ENCODE results near the gene RTN4.
A peak's percentile ranks its signal among the peaks of the same experiment; 100 is the strongest.

The RTN4 gene

GRCh38 chr2:55017428-55017827 is 32.8 kb downstream of the RTN4 start:
- Mint-ChIP-seq H3K4me3 (no peak overlapping the region), H3K4me1 (ENCODE audit: low read depth) (peaks cover 54% of the 10 kb centered on the region), H3K36me3 (ENCODE audit: low read depth) (no peaks in the 10 kb centered on the region), H3K9me3 (no peaks in the 10 kb centered on the region), H3K27me3 (no peaks in the 10 kb centered on the region), H3K27ac (no peak overlapping the region)
- intact Hi-C loops (cut with micrococcal nuclease), result loop anchor here (10.0 kb wide), 1 partner anchor 293 kb away; the partner anchor contains the start of gene EML6

DNA sequence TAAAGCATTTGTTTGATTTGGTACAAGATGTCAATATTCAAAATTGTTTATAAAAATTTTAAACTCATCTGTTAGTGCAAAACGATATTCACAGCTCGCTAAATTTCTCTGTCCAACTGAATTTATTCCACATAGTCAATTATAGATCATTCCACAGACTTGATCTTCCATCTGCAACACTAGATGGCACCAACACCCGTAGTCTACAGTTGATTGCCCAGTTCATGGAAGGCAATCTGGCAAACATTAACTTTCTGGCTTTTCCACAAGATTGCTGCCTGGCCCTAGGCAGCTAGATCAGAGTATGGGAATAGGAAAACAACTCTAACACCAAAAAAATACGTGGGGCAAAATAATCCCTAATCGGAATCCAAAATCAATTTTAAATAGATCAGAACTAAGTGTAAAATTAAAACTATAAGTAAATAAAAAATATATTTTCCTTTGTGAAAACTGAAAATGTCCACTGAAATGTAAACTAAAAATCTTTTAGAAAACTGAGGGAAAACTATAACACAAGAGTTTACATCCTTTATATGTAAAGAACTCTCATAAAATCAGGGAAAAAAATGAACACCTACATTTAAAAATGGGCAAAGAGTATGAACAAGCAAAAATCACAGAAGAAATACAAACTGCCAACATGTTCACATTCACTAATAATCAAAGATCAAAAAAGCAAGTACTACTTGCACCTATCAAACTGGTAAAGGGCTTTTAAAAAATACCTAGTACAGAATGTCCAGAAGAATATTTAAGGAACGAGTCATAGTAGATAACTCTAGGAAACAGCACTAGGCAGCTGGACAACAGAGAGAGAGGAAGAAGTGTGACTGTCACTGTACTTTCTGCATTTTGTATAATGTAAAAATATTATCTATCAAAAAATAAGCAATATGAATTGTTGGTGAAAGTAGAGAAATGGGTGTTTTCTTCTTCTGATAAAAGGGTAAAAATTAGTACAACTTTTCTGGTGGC is 35.0 kb downstream of the RTN4 start:
- intact Hi-C loops (cut with micrococcal nuclease), result loop anchor here (1.0 to 10.0 kb wide), 2 partner anchors 153 to 290 kb away; partner anchors contain the start of gene EML6
- Mint-ChIP-seq H3K9me3 (no peaks in the 10 kb centered on the region), H3K4me1 (ENCODE audit: low read depth) (peaks cover 60% of the 10 kb centered on the region), H3K4me3 (no peak overlapping the region), H3K27ac (no peak overlapping the region), H3K27me3 (no peaks in the 10 kb centered on the region), H3K36me3 (ENCODE audit: low read depth) (no peaks in the 10 kb centered on the region)

DNA sequence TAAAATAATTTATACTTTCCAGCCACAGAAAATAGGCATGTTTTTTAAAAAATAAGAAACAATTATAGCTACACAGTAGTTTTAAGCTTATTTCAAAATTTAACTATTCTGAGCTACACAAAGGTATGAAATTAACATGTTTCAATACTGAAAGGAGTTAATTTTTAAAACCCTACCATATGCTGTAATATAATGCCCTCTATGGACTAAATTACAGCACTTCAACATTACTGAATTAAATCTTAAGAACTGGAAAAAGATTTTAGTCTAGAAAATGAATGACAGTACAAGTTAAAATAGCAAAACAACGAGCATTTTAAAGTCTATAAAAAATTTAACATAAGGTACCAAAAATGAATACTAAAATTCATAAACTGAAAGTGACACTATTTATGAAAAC is 36.3 kb downstream of the RTN4 start:
- Mint-ChIP-seq H3K4me1 (ENCODE audit: low read depth) (peaks cover 58% of the 10 kb centered on the region), H3K36me3 (ENCODE audit: low read depth) (no peaks in the 10 kb centered on the region), H3K9me3 (no peaks in the 10 kb centered on the region), H3K4me3 (no peak overlapping the region), H3K27ac (no peak overlapping the region), H3K27me3 (no peaks in the 10 kb centered on the region)
- intact Hi-C loops (cut with micrococcal nuclease), result loop anchor here (10.0 kb wide), 1 partner anchor 289 kb away; the partner anchor contains the start of gene EML6

DNA sequence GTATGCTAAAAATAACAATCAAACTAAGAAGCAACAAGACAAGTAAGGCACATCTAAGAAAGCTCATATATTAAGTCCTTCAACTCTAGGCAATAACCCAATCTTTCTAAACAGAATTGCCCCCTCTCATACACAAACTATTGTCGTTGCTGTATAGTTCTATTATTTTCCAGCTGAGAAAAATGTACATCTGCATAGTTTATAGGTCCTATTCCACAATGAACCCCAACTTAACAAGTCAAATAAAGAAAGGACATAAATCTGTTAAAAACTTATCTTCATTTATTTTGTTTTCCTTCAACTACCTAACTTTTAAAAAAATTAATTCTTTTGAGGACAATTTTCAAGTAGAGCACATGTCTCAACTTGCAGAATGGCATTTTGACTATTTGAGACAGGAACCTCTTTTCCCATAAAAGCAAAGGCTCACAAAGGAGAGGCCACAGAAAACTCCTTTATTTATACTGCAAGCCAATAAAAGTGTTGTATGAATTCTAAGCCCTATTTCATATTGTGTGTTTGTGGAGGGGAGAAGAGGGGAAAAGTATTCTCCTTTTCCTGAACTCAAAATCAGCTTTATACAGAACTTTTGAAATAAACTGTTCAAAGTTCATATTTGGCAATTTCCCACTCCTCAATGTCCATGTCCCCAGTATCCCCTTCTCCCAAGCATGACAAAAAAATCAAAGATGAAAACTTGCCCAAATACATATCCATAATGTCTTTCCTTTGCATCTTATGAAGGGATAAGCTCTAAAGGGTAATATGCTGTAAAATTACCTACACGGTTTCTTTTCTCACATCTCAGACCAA is 37.4 kb downstream of the RTN4 start:
- Mint-ChIP-seq H3K4me3 (no peak overlapping the region), H3K36me3 (ENCODE audit: low read depth) (no peaks in the 10 kb centered on the region), H3K27ac (peak overlapping the region; percentile 86), H3K9me3 (no peaks in the 10 kb centered on the region), H3K27me3 (no peaks in the 10 kb centered on the region), H3K4me1 (ENCODE audit: low read depth) (peaks cover 49% of the 10 kb centered on the region)
- intact Hi-C loops (cut with micrococcal nuclease), result loop anchor here (10.0 kb wide), 1 partner anchor 288 kb away; the partner anchor contains the start of gene EML6

GRCh38 chr2:55011831-55012671 is 38.2 kb downstream of the RTN4 start:
- intact Hi-C loops (cut with micrococcal nuclease), result loop anchor here (10.0 kb wide), 1 partner anchor 287 kb away; the partner anchor contains the start of gene EML6
- H3K36me3 Mint-ChIP-seq (ENCODE audit: low read depth), result no peaks in the 10 kb centered on the region
- no peaks in the 10 kb centered on the region for H3K27me3 Mint-ChIP-seq
- H3K4me3 Mint-ChIP-seq, result no peak overlapping the region
- H3K27ac Mint-ChIP-seq, result peak overlapping the region; percentile 86
- peaks cover 57% of the 10 kb centered on the region for H3K4me1 Mint-ChIP-seq (ENCODE audit: low read depth)
- no peaks in the 10 kb centered on the region for H3K9me3 Mint-ChIP-seq

- Mint-ChIP-seq H3K36me3 (ENCODE audit: low read depth) (no peaks in the 10 kb centered on the region), H3K9me3 (no peaks in the 10 kb centered on the region), H3K27me3 (no peaks in the 10 kb centered on the region), H3K27ac (peak overlapping the region; percentile 86), H3K4me3 (no peak overlapping the region), H3K4me1 (ENCODE audit: low read depth) (peaks cover 69% of the 10 kb centered on the region)
- intact Hi-C loops (cut with micrococcal nuclease), result loop anchor here (10.0 kb wide), 1 partner anchor 286 kb away; the partner anchor contains the start of gene EML6
Observed at GRCh38 chr2:55010915-55011314, 39.3 kb downstream of the RTN4 start.

DNA sequence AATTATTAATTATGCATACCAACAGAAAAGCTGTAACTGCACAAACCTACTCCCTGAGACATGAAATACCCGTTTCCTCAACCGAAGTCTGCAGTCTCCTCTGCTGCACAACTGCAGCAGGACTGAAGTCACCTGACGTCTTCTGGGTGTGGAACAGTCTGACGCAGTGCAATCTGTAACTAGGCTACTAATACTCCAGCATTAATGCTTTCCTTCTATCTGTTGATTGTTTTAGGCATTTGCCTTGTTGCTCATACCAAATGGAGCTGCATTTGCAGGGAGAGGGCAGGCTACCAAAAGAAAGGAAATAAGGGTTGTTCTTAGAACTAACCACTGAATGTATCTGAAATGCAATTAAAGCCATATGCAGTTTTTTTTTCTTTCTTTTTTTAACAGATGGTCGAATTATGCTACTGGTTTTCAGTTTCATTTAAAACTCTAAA is 40.1 kb downstream of the RTN4 start:
- peaks cover 67% of the 10 kb centered on the region for H3K4me1 Mint-ChIP-seq (ENCODE audit: low read depth)
- H3K36me3 Mint-ChIP-seq (ENCODE audit: low read depth), result no peaks in the 10 kb centered on the region
- H3K9me3 Mint-ChIP-seq, result no peaks in the 10 kb centered on the region
- H3K4me3 Mint-ChIP-seq, result peak overlapping the region; percentile 78
- no peaks in the 10 kb centered on the region for H3K27me3 Mint-ChIP-seq
- intact Hi-C loops (cut with micrococcal nuclease), result loop anchor here (10.0 kb wide), 1 partner anchor 285 kb away; the partner anchor contains the start of gene EML6
- H3K27ac Mint-ChIP-seq, result peak overlapping the region; percentile 86

DNA sequence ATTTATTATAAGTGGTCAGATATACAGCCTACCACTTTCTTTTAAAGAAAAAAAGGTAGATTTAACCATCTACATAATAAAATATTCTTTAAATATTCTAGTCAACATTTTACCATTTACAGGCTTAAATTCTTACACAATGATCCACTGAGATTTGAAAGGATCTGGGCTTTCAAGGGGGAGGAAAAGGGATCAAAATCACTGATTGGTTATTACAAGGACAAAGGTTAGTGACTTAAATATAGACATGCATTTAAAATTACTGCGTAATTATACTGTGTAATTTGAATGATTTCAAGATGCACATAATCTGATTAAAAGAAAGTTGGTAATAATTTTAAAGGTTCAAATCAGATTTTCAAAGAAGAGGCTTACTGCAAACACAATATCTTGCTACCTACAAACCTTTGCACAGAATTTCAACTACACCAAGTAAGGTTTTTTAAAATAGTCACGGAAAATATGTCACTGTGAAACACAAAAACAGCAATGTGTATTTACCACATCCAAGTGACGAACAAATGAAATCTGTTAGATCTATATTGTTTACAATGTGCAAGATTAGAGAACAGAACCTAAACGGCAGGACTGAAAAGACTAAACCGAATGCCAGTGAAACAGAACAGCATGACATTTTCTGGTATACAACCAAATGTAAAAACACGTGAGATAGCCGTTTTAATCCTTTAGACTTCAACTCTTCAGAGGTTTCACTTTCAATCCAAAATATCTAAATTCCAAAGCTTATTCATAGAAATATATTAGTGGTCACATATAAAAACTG is 40.8 kb downstream of the RTN4 start:
- intact Hi-C loops (cut with micrococcal nuclease), result loop anchor here (10.0 kb wide), 1 partner anchor 285 kb away; the partner anchor contains the start of gene EML6

DNA sequence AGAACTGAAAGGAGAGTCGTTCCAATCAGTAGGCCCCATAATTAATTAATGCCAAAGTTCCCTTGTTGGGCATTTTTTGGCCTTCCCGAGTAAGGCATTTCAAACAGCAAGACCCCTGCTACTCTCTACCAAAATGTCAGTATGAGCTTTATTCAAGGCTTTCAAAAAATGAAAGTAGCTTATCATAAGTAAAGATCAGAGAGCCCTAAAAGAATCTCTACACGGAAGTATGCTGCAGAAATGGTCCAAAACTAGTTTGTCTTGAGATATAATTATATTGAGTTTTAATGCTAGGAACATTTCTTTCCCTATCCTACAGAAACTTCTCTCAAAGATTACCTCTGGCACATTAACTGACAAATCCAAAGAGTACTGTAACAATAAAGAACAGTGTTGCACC is 43.9 kb downstream of the RTN4 start:
- Mint-ChIP-seq H3K9me3 (no peaks in the 10 kb centered on the region), H3K36me3 (ENCODE audit: low read depth) (no peaks in the 10 kb centered on the region), H3K4me1 (ENCODE audit: low read depth) (peaks cover 56% of the 10 kb centered on the region), H3K4me3 (no peak overlapping the region), H3K27me3 (no peaks in the 10 kb centered on the region), H3K27ac (no peak overlapping the region)
- intact Hi-C loops (cut with micrococcal nuclease), result no loop called here

More for the DNA sequence above, 40.8 kb downstream of the RTN4 start:
- Mint-ChIP-seq H3K4me1 (ENCODE audit: low read depth) (peaks cover 67% of the 10 kb centered on the region), H3K36me3 (ENCODE audit: low read depth) (no peaks in the 10 kb centered on the region), H3K9me3 (no peaks in the 10 kb centered on the region), H3K27ac (peak overlapping the region; percentile 86), H3K4me3 (peak overlapping the region; percentile 78), H3K27me3 (no peaks in the 10 kb centered on the region)

DNA sequence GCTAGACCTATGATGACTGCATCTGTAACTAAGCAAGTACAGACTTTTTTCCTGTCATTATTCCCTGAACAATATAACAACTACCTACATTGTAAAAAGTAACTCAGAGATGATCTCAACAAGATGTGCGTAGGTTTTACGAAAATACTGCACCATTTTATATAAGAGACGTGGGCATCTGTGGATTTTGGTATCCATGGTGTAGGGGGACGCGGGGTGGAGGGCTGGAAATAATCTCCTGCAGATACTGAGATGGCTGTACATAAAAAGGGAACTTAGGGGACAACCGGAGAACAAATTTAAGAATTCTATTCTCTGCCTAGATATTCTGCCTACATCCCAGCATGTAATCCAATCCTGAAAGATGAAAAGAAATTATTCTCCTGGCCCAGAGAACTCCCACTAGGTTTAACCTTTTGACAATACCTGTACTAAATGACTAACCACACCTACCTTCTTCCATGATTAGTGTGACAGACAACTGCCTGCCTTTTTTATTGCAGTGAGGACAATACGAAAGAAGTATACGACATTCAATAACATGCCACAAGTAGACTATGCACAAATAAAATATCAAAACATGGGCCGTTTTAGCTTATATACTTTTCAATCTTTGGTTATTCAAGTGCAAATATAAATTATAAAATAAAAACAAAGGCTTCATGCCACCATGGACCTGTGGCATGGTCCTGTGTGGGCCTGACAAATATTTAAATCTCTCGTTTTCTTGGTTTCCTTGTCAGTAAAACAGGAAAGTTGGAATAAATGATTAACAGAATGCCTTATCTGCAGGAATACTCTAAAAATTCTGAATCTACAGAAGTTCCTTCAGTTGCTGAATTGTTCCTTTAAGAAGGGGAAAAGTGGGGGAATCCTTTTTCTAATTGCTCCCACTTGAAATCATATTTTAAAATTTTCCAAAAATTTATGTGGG is 46.3 kb downstream of the RTN4 start:
- no peaks in the 10 kb centered on the region for H3K27me3 Mint-ChIP-seq
- H3K36me3 Mint-ChIP-seq (ENCODE audit: low read depth), result no peaks in the 10 kb centered on the region
- H3K4me3 Mint-ChIP-seq, result no peak overlapping the region
- H3K9me3 Mint-ChIP-seq, result no peaks in the 10 kb centered on the region
- no peak overlapping the region for H3K27ac Mint-ChIP-seq
- intact Hi-C loops (cut with micrococcal nuclease), result no loop called here
- peaks cover 57% of the 10 kb centered on the region for H3K4me1 Mint-ChIP-seq (ENCODE audit: low read depth)

GRCh38 chr2:55001716-55002115 is 48.5 kb downstream of the RTN4 start:
- Mint-ChIP-seq H3K27ac (peak overlapping the region; percentile 23), H3K27me3 (no peaks in the 10 kb centered on the region), H3K4me1 (ENCODE audit: low read depth) (peaks cover 66% of the 10 kb centered on the region), H3K9me3 (no peaks in the 10 kb centered on the region), H3K36me3 (ENCODE audit: low read depth) (no peaks in the 10 kb centered on the region), H3K4me3 (no peak overlapping the region)
- intact Hi-C loops (cut with micrococcal nuclease), result no loop called here

GRCh38 chr2:55000341-55000740 is 49.9 kb downstream of the RTN4 start:
- Mint-ChIP-seq H3K9me3 (no peaks in the 10 kb centered on the region), H3K36me3 (ENCODE audit: low read depth) (no peaks in the 10 kb centered on the region), H3K4me1 (ENCODE audit: low read depth) (peaks cover 69% of the 10 kb centered on the region), H3K27me3 (no peaks in the 10 kb centered on the region), H3K27ac (peak overlapping the region; percentile 37), H3K4me3 (no peak overlapping the region)
- intact Hi-C loops (cut with micrococcal nuclease), result no loop called here

Measured in dendritic cell treated with granulocyte-macrophage colony-stimulating factor and Interleukin-4, amounts not matched to agents 40 ng/mL and 50 ng/mL, for 4 days (primary cell).